GM21367 (cell line): ENCODE measurements around the gene ZNF83.
"Not testable (repeated sequence)": the region's sequence is repeated elsewhere in the genome, so short reads cannot be mapped to it uniquely, and the experiment has no call there.

Experiments
- ATAC-seq: cut with Tn5 transposase; IDR thresholded peaks from one replicate; pipeline ENCODE4 v1.9.1; 2021; ENCODE audit not compliant: unreplicated experiment

ZNF83 gene

GRCh38 chr19:52570000-52570861 lies 67.9 kb downstream of the ZNF83 start, which contains the start of gene ZNF701:
TSS of gene ZNF701 (plus strand) at chr19:52570287. CDS start at chr19:52574148, 3,861 bp downstream.
- peak; percentile 91 for ATAC-seq

GRCh38 chr19:52569638-52569999 lies 68.5 kb downstream of the ZNF83 start:
- not testable (repeated sequence) for ATAC-seq

GRCh38 chr19:52567921-52568320 lies 70.2 kb downstream of the ZNF83 start:
- ATAC-seq, result no peak

- no peak for ATAC-seq
These were observed 71.6 kb downstream of the ZNF83 start for GRCh38 chr19:52566588-52566987.

GRCh38 chr19:52566121-52566520 lies 72.0 kb downstream of the ZNF83 start:
- no peak for ATAC-seq
